Hindlimb muscle (tissue), 1 donor: ENCODE results near the gene SLC9A8. TPM values are rescaled to one million over a fixed set of nuclear protein-coding genes. Genes with fewer than 3 reads are reported as not detected.
A peak's percentile ranks its signal among the peaks of the same experiment; 100 is the strongest.

Experiments used
- DNase-seq: peaks from one replicate; pipeline ENCODE4 v3.0.0-alpha.2; 2013
- polyA plus RNA-seq: library from polyadenylated mRNA; unstranded; fragments of 120-200 nt; gene quantifications from one replicate; pipeline ENCODE4 v1.2.1, GENCODE V29; 2013; ENCODE audit not compliant: insufficient read length

The SLC9A8 gene
- polyA plus RNA-seq, 1 donor, result 6.7 TPM

DNA sequence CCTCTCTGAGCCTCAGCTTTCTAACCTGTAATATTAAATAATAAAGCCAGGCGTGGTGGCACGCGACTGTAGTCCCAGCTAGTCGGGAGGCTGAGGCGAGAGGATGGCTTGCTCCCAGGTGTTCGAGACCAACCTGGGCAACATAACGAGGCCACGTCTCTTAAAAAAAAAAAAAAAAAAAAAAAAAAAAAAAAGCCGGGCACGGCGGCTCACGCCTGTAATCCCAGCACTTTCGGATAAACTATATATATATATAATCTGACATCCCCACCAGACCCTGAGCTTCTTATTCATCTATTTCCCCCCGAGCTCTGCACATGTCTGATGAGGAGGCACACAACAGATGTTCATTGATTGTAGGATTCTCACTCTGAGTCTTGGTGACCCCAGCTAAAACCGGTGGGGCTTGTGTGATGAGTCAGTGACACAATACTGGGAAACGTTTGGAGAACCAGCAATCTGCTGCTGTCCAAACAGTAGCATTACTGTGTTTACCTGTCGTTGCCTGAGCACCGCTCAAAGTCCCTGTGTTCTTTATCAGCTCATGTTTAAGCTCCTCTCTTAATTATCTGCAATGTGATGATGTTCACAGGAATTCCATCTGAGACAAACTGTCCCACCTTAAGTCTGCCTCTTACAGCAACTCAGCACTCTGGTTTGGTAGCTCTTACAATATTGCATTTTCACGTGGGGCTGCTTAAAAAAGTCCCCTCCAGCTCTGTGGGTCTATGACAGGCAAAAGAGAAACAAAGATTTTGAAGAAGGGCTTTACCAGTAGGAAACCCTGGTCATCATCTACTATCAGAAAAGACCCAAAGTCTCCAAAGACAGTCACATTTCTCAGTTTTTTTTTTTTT, 103.7 kb downstream of the SLC9A8 start:
- no peak for DNase-seq

DNA sequence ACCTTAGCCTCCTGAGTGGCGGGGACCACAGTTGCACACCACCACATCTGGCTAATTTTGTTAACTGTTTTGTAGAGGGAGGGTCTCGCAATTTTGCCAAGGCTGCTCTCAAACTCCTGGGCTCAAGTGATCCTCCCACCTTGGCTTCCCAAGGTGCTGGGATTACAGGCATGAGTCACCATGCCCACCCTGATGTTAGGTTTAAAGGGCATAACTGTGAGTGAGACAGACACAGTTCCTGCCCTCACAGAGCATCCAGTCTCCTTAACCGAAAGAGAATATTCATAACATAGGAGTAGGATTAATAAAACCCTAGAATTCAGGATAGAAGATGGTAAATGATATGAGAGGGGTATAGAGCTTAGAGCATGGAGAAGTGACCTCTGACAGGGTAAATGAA, 105.8 kb downstream of the SLC9A8 start:
- no peak for DNase-seq

DNA sequence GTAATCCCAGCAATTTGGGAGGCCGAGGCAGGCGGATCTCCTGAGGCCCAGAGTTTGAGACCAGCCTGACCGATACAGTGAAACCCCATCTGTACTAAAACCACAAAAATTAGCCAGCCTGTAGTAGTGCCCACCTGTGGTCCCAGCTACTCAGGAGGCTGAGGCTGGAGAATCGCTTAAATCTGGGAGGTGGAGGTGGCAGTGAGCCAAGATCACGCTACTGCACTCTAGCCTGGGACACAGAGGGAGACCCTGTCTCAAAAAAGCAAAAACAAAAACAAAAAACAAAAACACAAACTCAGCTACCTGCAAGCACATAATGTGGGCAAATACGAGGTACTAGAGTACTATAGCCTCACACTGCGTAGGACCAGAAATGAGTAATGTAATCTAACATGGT, 106.4 kb downstream of the SLC9A8 start:
- DNase-seq, result no peak

DNA sequence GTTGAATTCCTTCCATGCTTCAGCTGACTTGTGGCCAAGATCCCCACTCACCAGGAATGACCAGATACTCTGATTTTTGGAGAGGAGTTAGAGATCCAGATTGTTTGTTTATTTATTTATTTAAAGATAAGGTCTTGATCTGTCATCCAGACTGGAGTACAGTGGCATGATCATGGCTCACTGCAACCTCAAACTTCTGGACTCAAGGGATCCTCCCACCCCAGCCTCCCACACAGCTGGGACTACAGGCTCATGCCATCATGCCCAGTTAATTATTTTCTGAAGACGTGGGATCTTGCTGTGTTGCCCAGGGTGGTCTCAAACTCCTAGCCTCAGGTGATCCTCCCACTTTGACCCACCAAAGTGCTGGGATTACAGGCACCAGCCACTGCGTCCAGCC, 106.8 kb downstream of the SLC9A8 start:
- DNase-seq, result no peak

DNA sequence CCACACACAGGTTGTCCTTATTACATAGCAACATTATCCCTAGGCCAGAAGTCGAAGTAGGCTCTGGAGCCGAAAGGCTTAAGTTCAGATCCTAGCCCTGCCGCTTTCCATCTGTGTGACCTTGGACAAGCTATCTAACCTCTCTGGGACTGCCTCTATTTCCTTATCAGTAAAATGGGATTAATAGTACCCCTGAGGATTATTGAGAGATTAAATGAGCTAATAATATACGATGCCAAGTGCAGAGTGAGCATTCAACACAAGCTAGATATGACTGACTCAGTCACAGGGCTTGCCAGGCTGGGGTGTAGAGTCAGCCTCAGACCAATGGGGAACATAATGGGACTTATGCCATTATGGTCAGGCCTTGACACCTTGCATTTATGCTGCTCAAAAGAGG, 111.6 kb downstream of the SLC9A8 start:
- no peak for DNase-seq

DNA sequence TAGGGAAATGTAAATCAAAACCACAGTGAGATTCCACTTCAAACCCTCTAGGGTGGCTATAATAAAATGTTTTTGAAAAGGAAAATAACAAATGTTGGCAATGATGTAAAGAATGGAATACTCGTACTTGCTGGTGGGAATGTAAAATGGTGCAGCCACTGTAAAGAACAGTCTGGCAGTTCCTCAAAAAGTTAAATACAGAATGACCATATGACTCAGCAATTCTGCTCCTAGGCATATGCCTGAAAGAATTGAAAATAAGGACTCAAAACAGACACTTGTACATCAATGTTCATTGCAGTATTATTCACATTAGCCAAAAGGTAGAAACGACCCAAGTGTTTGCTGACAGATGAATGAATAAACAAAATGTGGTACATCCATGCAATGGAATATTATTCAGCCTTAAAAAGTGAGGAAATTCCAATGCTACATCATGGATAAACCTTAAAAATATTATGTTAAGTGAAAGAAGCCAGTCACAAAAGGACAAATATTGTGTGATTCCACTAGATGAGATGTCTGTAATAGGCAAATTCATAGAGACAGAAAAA, 113.3 kb downstream of the SLC9A8 start:
- no peak for DNase-seq

DNA sequence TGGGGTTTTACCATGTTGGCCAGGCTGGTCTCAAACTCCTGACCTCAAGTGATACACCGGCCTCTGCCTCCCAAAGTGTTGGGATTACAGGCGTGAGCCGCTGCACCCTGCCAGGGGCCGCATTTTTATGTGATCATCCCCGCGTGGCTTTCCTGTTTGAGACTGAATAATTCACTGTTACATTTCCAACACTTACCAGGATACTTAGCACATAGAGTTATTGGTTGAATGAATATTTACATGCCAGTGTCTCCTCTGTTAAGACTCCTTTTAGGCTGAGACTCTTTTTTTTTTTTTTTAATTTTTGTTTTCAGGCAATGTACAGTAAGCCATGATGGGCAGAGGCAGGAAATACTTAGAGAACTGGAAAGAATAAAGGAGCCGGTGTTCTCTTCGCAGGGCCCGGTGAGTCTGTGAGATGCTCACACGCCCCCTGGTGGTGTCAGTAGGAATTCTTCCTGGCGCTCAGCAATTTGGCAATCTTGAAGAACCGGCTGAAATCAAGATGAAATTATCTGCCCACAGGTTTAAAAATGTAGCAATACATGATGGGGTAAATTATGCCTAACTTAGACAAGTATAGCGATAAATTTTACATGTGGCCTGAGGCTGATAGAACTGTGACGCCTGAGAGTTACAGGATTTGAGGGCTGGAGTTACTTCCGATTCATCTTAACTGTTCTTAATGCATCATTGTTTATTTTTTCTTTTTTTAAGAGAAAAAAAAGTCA, 115.9 kb downstream of the SLC9A8 start:
- peak; percentile 84 for DNase-seq

DNA sequence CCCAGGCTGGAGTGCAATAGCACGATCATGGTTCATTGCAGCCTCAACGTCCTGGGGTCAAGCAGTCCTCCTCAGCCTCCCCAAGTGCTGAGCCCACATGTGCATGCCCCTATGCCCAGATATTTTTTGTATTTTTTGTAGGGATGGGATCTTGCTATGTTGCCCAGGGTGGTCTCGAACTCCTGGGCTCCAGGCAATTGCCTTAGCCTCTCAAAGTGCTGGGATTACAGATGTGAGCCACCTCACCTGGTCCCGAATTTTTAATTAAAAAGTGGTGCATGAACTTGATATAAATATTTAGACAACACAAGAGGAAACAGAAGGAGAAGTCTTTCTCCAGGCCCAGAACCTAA, 116.5 kb downstream of the SLC9A8 start:
- no peak for DNase-seq

DNA sequence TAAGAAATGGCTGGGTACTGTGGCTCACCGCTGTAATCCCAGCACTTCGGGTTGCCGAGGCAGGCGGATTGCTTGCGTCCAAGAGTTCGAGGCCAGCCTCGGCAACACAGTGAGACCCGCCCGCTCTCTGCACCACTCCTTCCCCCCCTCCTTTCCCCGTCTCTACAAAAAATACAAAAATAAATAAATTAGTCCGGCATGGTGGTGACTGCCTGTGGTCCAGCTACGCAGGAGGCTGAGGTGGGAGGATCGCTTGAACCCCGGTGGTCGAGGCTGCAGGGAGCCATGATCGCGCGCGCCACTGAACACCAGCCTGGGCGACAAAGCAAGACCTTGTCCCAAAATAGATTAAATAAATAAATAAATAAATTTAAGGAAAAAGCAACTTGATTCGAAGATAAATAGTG, 123.1 kb downstream of the SLC9A8 start:
- no peak for DNase-seq

DNA sequence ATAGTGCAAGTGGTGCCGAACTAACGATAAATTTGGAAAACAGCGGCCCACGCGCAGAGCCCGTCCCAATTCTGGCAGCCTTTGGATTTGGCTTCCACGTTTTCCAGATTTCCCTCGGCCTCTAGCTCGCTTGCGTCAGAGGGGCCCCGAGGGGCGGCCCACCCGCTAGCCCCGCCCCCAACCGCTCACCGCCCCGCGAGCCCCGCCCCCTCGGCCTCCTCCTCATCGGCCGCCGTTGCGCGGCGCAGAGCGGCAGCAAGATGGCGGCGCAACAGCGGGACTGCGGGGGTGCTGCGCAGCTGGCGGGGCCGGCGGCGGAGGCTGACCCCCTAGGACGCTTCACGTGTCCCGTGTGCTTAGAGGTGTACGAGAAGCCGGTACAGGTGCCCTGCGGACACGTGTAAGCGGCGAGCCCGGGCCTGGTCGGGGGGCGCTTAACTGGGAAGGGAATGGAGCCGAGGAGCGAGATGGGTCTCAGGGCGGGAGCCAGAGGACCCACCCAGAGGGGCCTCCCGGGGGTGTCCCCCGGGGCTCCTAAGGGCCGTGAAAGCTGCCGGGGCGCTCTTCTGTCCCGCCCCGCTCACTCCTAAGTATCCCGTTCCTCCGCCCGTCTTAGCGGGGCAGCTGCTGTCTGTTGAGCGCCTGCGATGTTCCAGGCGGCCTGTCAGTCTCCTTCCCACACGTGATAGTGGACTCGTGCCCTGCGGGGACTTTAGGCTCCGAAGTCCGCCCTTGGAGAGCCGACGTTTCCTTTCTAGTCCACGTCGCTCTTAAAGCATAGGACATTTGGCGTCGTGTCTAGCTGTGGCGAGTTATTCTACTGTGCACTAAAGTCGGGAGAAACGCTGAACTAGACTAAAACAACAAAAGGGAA, 123.8 kb downstream of the SLC9A8 start, which contains the start of gene RNF114:
Gene RNF114, plus strand, starts transcription at position 245 of the 874 bp plus-strand sequence. Its CDS starts 16 bp downstream, at position 261.
- peak; percentile 94 for DNase-seq

DNA sequence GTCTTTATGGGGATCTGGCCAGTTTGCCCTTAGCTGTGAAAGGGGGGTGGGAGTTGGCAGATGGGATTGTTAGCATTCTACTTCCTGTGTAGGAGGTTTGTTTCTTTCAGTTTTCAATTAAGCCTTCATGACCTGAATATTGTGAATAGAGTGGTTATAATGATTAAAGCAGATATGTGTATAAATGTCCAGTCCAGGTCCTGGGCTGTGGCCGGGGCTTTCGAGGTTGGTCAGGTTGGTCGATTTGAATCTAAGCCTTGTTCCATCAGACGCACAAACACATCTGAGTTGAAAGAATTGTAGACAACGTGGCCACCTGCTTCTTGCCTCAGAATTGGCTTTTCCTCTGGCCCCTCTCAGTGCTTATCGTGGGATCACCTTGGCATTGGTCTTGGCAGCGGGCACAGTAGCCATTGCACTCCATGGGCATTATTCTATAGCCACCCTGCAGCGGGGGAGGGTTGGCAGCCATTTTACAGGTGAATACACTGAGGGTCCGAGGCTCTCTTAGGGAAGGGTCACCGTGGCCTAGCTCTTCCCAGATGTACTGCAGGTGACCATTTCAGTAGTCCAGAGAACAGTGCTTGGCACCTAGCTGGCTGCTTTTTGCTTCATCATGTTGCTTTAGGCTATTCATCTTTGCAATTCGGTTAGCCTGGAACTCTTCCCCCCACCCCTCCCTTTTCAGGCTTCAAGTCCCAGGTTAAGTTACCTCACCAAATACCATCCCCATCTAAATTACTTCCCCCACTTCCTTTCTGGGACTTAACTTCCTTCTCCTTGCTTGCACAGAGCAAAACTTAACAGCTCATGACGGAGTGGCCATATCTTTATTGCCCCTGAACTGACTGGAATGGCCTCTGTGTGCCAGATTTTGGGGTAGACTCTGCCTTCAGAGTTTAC, 124.7 kb downstream of the SLC9A8 start:
- DNase-seq, result no peak

DNA sequence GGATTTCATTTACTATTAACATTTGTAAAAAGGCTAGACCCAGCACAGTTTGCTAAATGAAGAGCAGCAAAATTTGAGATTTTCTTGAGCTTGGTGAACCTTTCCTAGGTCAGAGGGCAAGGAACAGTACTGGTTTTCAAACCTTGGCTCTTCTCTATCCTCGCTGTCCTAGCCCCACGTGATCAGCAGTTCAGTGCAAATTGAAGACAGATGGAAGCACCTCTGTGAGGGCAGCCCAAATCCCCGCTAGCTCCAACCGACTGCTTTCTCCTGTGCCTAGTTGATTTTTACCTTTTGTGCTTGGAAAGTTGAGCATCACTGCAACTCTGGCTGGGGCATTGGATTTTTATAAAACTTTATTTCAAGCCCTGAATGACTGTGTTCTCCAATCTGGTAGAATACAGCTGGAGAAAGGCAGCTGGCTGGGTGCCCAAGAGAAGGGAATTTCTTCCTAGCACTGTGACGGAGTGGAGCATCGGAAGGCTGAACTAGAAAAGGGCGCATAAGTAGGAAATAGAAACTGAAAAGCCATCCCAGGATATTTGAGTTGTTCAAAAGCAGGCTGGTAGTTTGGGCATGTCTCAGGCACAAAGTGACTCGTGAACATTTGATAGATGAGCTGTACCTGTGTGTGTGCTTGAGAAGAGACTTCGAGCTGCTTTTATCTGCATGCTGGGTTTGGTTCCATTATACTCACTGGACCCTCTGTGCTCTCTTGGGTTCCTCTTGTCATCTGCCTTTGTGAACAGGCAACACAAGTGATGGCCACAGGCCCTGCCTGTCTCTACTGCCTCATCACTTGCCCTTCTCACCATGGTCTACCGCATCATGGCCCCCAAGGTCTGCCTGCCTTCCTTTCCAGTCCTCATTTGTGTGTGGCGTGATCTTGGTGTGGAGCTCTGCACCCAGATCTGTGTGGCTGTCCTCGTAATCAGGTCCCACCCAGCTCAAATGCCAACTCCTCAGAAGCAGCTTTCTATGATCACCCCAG, 125.8 kb downstream of the SLC9A8 start:
- peak; percentile 74 for DNase-seq

DNA sequence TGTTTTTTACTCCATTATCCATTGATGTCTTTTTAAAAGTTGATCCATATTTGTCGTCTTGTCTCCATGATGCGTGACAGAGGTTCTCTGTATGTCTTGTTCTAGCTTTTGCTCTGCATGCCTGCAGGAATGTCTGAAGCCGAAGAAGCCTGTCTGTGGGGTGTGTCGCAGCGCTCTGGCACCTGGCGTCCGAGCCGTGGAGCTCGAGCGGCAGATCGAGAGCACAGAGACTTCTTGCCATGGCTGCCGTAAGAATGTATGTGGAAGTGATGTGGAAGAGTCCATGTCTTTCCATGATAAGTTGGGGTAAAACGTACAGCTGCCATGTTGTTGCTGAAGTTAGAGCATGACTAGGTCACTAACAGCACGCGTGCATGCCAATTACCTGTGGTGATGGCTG, 128.8 kb downstream of the SLC9A8 start:
- no peak for DNase-seq

Other genes with a start within 250 kb of the SLC9A8 start
- 28.0 TPM for gene PTGIS, start 244.7 kb upstream of the SLC9A8 start, polyA plus RNA-seq
- 36.3 TPM for gene B4GALT5, start 99.0 kb upstream of the SLC9A8 start, polyA plus RNA-seq
- gene SPATA2, start 102.7 kb downstream of the SLC9A8 start, polyA plus RNA-seq, result 6.3 TPM
- gene RNF114, start 123.6 kb downstream of the SLC9A8 start, polyA plus RNA-seq, result 43.0 TPM
- 11.9 TPM for gene SNAI1, start 170.2 kb downstream of the SLC9A8 start, polyA plus RNA-seq